VCaP (cell line): Measurements from ENCODE around the gene RAB6A.

Source experiments
- H3K27ac ChIP-seq: fragments of 450-650 bp; 2 replicates; pipeline ENCODE4 v1.5.1; 2017
- CTCF ChIP-seq: fragments of 450-650 bp; conservative IDR thresholded peaks from 2 replicates; pipeline ENCODE4 v1.5.1; 2017; ENCODE audit warnings: mild to moderate bottlenecking, moderate library complexity

Gene RAB6A

GRCh38 chr11:73656985-73657384 is 103.9 kb downstream of the RAB6A start:
- no peak overlapping the region for H3K27ac ChIP-seq
- TF ChIP-seq CTCF: no peak

- H3K27ac ChIP-seq: no peak overlapping the region
- TF ChIP-seq CTCF: no peak
Measured at GRCh38 chr11:73655686-73656085, 105.2 kb downstream of the RAB6A start.

GRCh38 chr11:73654482-73655021 is 106.3 kb downstream of the RAB6A start:
- no peak overlapping the region for H3K27ac ChIP-seq
- no peak for TF ChIP-seq CTCF

GRCh38 chr11:73653996-73654395 is 106.9 kb downstream of the RAB6A start:
- H3K27ac ChIP-seq: no peak overlapping the region
- TF ChIP-seq CTCF: no peak

- no peak for TF ChIP-seq CTCF
Measured at GRCh38 chr11:73652856-73653559, 107.9 kb downstream of the RAB6A start.

GRCh38 chr11:73652046-73652730 is 108.7 kb downstream of the RAB6A start:
- TF ChIP-seq CTCF: no peak
- no peak overlapping the region for H3K27ac ChIP-seq

More at GRCh38 chr11:73652856-73653559, 107.9 kb downstream of the RAB6A start:
- H3K27ac ChIP-seq: no peak overlapping the region

- H3K27ac ChIP-seq: no peak overlapping the region
- TF ChIP-seq CTCF: no peak
Measured at GRCh38 chr11:73651661-73652045, 109.2 kb downstream of the RAB6A start.
